ENCODE data around the gene DHRS12.

DNA sequence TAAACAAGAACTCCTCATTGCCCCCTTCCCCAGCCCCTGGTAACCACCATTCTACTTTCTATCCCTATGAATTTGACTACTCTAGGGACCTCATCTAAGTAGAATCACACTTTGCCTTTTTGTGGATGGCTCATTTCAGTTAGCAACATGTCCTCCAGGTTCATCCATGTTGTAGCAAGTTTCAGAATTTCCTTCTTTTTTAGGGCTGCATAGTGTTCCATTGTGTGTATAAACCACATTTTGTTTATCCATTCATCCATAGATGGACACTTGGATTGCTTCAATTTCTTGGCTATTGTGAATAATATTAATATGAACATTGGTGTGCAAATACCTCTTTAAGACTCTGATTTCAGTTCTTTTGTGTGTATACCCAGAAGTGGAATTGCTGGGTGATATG is 4.8 kb upstream of the DHRS12 start:
- no peak for TF ChIP-seq POLR2A (IDR thresholded peaks at IDR 0.05)
- TF ChIP-seq, protein P1, sequence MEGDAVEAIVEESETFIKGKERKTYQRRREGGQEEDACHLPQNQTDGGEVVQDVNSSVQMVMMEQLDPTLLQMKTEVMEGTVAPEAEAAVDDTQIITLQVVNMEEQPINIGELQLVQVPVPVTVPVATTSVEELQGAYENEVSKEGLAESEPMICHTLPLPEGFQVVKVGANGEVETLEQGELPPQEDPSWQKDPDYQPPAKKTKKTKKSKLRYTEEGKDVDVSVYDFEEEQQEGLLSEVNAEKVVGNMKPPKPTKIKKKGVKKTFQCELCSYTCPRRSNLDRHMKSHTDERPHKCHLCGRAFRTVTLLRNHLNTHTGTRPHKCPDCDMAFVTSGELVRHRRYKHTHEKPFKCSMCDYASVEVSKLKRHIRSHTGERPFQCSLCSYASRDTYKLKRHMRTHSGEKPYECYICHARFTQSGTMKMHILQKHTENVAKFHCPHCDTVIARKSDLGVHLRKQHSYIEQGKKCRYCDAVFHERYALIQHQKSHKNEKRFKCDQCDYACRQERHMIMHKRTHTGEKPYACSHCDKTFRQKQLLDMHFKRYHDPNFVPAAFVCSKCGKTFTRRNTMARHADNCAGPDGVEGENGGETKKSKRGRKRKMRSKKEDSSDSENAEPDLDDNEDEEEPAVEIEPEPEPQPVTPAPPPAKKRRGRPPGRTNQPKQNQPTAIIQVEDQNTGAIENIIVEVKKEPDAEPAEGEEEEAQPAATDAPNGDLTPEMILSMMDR (IDR thresholded peaks at IDR 0.05) = no peak

Data from Peyer's patch (tissue), 4 donors.